HG03520 (cell line): ENCODE results near the gene CD46.

Source experiments
- ATAC-seq: cut with Tn5 transposase; IDR thresholded peaks from one replicate; pipeline ENCODE4 v1.9.1; 2021; ENCODE audit warnings: mild to moderate bottlenecking, moderate library complexity; ENCODE audit not compliant: unreplicated experiment

The CD46 gene

DNA sequence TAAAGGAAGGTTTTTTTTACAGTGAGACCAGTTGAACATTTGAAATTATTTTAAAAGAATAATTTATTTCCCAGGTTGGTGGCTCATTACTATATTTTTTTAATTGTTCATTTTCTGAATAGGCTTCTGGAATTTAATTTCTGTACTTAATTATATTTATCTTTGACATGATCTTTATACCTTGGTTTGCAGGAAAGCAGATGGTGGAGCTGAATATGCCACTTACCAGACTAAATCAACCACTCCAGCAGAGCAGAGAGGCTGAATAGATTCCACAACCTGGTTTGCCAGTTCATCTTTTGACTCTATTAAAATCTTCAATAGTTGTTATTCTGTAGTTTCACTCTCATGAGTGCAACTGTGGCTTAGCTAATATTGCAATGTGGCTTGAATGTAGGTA, 41.5 kb downstream of the CD46 start:
- ATAC-seq, result no peak

DNA sequence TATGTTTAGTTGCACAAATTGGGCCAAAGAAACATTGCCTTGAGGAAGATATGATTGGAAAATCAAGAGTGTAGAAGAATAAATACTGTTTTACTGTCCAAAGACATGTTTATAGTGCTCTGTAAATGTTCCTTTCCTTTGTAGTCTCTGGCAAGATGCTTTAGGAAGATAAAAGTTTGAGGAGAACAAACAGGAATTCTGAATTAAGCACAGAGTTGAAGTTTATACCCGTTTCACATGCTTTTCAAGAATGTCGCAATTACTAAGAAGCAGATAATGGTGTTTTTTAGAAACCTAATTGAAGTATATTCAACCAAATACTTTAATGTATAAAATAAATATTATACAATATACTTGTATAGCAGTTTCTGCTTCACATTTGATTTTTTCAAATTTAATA, 43.0 kb downstream of the CD46 start:
- ATAC-seq, result no peak

DNA sequence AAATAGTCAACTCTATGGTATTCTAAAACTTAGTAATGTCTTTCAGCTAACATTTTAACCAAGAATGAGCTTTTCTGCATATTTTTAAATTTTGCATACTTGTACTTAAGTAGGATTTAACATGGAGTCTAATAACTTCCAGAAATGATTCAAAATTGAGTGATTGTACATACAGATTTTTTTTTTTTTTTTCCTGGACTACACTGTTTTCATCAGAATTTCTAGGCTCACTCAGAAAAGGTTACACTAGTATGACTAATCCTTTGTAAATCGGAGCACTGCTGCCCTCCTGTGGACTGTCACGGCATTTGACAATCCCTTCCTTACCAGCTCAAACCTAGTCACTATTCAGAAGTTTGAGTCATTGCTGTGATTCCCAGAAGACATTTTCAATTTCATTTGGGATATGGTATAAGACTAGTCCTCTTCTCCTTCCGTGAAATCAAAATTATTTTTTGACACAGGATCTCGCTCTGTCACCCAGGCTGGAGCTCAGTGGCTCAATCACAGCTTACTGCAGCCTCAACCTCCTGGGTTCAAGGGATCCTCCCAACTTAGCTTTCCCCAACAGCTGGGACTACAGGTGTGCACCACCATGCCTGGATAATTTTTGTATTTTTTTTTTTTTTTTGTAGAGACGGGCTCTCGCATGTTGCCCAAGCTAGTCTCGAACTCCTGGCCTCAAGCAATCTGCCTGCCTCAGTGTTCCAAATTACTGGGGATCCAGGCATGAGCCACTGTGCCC, 45.5 kb downstream of the CD46 start:
- peak; percentile 59 for ATAC-seq

DNA sequence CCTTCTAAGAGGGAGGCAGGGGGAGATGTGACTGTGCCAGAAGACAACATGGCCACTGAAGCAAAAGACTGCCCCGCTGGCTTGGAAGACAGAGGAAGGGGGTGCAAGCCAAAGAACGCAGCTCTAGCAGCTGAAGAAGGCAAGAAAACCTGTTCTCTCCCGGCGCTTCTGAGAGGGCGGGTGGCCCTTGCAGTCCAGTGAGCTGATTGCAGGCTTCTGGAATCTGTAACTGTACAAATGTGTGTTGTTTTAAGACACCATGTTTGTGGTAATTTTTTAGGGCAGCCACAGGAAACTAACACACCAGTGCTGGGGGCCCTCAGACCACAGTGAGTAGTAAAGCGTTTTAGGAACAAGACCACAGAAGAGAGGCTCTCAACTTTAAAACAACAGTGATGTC, 47.0 kb downstream of the CD46 start:
- no peak for ATAC-seq

DNA sequence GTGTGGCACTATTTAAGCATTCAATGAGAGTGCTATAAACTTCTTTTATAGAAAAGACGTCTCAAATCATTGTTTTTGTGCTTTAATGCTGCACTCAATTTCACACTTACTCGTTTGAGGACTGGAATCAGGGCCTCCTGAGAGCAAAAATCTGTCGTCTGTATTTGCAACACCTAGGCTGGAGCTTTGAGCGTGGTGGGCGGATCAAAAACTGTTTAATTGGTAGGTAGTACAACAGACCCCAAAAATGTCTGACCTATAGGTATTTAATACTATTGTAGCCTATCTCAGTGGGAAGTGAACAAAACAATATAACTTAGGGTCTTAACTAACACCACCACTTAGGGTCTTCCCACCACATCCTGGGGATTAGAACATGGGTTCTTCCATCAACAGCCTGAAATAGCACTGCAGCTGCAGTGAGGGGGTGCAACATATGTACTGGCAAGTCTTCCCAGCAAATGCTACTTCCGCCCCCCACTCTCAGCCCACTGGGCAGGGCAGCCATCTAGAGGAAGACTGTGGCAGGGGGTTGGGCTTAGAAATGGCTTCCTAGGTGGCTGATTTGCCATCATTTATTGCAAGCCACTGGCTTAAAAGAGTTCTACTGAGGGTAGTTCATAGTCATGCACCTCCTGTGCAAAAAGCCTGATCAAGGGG, 48.3 kb downstream of the CD46 start:
- no peak for ATAC-seq

DNA sequence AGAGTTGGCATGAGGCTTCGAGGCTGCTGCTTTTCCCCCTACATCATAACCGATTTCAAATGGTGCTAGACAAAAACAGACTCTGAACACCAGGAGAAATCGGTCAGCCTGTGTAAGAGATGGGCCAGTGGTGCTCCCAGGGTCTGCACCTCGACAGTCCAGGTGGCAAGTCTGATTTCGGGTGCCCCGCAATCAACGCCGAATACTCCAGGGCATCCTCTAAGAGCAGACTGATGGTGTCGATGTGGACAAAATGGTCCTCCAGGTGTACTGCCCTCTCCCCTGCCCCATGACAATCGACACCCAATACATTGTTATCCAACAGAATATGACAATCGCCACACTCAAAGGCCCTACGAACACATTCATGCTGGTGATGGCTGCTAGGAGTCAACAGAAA, 50.0 kb downstream of the CD46 start:
- ATAC-seq, result no peak

DNA sequence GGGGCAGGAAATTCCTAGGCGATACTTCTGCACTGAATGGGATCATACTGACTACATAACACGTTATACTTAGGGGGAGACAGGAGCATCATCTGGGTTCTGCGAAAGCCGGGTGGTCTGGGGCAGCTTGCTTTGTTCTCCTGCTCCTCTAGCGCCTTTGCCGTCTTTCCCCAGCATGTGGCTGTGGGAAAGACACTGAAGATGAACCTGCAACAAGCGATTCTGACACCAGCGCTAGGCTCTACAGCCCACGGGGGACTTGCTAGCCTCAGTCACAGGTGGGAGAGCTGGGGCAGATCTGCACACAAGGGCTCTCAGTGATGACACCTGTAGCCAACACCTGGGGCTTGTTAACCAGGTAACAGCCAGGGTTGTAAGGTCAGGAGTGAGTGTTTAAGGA, 51.8 kb downstream of the CD46 start:
- ATAC-seq, result no peak

DNA sequence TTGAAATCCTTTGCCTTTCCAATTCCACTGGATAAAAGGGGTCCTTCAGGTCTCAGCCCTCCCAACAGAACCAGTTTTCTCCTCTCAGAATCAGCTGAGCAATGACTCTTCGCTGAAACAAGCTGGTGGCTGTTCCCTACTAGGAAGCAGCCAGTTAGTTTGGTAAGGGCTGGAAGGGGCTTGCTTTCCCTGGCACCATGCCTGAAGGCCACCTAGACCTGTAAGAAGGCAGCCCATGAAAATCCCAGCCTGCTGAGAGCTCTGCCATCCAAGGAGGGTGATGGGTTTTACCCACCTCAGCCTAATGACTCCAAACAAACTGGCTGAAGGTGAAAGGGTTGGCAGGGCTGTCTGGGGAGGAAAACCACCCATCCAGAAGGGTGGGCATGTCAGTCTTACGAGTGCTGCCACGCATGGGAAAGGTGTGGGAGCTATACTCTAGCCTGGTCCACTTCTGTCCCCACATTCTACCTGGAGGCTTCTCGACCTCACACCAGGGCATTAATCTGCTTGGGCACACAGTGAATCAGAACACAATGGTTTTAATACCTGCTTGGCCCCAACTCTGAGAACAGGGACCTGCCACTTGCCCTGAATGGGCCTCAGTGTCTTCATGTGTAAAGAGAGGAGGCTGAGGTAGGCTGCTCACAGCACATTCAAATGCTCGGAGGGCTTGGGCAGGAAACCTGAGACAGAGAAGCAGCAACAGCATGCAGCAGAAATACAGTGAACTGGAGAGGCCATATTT, 53.0 kb downstream of the CD46 start:
- no peak for ATAC-seq

DNA sequence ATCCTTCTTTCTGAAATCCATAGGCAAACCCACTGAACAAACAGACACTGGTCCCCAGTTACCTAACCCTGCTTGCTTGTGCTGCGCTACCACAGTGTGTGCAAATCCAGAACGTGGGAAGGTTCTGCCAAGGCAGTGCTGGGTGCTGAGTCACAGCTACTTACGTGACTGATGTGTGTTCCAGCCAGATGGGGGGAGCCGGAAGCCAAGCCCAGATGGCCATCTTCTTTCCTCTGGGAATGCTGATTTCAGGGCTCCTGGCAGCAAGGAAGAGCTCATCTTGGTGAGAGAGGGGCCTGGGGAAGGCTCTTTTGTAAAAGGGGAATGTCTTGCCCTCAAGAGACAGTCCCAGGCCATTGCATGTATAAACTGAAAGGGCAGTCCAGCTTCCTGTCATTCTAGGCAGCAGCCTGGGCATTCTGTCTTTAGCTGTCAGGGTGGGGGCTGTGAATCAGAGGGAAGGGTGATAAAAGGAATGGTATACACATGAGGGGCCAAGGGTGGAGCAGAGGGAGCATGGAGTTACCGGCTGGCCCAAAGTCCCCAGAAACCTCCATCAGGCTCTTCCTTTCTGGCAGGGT, 54.1 kb downstream of the CD46 start:
- no peak for ATAC-seq

DNA sequence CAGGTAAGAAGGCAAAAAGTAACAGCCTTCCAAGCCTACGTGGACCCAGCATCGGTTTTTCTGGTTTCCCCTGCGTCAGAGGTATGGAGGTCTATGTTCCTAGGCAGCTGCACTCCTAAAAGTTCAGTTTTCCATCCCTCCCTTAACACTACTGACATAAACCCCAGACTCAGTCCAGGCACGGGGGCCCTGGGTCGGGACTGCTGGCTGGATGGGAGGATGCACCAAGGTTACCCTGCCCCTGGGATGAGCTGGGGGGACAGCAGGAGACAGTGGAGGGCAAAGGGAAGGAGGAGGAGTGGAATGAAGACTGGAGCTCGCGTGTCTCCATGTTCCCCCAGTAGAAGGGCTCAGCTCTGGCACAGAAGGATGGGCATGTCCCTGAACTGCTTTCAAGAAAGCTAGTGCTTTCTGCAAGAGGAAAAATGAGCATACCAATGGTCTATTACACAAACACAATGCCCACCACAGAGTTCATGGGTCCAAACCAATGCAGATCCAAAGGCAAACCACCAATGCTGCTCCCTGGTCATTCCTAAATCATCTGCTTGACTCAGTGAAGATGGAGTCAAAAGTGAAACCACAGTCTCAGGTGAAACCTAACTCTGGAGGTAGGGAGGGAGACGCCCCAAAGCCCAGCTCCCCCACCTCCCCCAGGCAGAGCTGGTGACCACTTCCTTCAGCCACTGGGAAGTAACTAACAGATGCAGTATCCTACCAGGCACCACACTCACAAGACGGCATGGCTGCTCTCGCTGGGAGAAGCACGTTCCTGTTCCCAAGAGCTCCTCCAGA, 54.9 kb downstream of the CD46 start:
- ATAC-seq, result no peak

DNA sequence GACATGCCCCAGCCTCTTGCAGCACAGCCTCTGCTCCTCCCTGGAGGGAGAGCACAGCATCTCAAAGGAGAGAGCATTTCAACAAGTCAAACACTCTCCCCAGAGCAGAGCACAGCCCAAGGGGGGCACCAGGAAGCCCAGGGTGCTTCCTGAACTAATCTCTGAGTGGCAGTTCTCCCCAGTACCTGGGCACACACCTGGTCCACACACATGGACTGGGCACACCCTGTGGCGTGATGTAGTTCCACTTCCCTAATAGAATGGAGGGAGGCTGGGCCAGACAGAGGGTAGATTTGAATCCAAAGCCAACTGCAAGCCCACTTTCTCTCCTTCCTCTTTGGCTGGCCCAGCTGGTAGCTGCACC, 55.5 kb downstream of the CD46 start:
- no peak for ATAC-seq

DNA sequence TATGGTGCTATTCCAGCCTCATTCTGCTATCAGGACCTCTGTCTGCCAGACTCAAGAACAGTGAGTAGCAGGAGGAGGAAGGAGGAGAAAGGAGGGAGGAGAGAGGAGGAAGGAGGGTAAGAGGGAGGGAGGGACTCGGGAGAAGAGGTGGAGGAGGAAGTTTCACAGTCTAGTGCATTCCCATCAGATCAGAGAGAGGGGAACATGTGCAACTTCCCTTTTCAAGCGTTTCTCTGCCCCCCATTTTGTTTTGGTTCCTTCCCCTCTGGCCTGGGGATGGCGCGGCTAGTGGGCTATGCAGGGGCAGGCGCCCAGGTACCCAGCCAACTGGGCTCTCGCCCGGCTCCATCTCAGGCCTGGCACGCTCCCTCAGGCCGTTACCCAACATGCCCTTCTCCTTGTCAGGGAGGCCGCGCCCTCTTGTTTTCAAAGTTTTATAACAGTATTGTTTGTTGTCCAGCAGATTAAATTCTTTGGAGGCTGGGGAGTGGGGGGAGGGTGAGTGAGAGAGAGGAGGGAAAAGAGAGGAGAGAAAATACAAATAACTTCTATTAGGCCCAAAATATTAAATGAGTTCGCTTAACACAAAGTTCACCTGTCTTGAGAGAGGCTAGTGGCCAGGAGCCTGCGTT, 56.0 kb downstream of the CD46 start:
- ATAC-seq, result no peak

DNA sequence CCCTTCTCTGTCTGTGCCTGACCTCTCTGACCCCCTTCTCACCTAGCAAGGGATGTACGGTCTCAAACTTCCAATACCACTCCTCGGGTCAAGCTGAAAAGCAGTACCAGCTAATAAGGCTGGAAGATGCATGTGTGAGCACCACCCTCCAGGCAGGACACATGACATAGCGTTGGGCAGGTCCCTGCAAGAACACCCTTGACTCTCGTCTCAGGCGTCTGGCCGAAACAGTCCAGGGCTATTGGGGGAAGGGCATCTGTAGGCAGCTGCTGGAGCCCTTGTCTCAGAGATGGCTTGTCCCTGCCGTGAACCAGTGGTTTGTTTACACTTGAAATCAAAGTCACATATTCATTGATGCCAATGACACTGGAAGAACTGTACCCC, 56.5 kb downstream of the CD46 start:
- ATAC-seq, result no peak

DNA sequence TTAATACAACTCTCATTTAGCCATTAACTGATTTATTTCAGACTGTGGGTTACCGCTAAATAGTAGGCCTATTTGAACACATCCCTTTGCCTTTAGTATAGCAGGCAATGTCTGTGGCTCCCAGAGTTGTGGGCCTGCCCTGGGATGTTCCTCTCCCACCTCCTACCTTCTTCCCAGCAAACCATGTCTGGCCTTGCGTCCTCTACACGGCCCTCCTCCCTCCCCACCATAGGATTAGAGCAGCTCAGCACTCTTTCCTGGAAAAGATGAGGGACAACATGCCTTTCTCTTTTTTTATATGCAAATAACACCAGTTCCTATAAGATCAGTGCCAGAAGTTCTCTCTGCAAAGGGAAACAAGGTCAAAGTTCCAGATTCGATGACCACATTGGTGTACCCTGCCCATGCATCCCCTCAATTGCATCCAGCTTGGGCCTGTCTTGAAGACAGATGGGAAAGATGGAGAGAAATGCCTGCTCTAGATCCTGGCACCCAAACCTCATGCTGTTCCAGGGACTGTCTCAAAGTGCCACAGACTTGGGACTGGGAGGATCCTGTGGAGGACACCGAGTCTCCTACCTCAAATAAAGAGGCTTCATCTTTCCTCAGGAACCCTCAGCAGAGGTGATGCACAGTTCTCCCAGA, 57.2 kb downstream of the CD46 start:
- ATAC-seq, result no peak

DNA sequence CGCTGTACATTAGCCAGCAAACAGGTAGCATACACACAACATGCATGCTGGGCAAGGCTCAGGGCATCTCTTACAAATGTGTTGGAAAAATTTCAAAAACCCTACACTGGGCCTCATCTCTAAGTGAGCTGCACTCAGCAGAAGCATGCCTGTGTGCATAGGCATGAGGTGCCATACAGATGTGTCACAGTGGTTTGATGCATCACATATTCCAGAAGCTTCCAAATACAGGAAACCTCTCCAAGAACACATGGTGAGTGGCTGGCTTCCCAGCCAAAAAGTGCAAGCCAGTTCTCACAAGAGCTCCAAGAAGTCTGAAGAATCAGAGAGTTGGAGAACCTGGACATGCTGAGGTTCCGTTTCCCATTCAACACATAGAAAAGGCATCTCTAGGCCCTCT, 58.3 kb downstream of the CD46 start:
- no peak for ATAC-seq

DNA sequence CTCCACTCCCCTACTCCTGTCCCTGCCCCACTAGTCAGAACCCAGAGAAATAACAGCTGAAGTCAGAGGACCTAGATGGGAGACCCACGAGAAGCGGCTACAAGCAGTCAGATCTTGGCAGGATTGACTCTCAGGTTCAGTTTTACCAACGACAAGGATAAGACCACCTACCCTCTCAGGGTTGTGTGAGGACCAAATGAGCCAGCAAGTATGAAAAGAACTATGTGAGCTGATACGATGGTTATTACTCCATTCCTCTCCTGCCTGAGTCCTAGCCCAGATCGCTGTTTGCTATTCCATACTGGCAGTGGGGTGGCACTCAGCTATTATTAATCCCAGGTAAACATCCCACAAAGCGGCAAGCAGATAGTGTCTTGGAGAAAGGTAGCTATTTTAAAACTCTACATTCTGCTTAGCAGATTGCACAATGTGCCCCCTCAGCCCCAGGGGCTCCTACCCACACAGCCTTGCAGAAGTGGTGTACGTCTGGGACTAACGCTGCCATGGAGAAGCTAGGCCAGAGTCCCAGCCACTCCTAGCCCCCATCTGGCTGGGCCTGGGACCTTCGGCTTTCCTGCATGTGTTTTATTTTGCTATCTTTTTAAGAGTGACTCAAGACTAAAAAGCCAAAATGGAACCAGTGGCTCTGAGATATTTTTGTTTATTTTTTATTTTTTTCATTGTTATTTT, 58.9 kb downstream of the CD46 start:
- no peak for ATAC-seq

DNA sequence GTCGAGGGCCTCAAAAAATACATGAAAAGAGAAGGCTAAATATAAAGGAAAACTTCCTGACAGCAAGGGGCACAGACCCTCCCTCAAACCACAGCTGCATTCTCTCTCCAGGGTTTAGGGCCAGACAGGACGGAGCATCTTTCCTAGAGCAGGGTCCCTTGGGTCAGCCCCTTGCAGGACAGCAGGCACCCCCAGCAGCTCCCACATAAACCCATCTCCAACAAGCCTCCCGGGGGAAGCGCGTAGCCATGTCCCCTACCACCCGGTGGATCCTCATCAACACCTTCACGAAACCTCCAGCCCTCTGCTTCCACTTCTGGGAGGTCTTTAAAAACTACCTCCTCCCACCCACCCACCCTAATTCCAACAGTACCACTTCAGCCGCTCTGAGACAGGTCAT, 59.5 kb downstream of the CD46 start:
- no peak for ATAC-seq

DNA sequence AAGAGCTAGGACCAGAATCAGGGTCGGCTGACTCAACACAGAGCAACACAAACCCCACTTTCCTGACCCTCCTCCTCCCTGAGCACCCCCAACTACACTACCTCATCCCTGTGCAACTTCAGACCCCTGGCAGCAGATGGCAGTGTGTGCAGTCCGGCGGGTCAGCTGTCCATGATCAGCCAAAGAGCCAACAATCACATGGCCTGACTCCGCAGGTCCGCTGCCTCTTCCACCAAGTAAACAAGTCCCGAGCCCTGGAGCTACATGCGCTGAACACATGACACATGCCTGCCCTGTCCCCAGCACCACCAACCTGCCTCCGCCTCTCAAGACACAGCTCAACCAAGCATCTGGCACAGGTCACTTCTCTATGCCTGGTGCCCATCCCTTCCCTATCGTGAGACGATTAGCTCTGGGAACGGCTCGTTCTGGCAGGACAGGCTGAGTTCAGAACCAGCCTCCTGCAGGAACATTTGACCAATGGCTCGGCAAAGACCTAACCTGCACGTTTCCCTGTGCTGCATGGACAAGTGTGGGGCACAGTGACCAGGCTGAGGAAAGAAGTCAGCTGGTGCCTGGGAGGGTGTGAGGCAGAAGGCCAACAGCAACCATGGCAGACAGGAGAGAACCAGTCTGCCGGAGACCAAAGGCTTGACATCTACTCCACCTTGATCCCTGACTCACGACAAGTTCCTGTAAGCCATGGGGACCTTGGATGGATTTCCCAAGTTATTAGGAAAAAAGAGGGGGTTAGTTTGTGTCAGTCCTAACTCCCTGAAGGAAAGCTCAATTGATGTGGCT, 60.3 kb downstream of the CD46 start:
- peak; percentile 58 for ATAC-seq
